ENCODE data around the gene FGF22. TPM values are rescaled to one million over a fixed set of nuclear protein-coding genes. Genes with fewer than 3 reads are reported as not detected.

Gene FGF22
- total and polyA plus RNA-seq, 7 donors = 0.14 to 0.42 (median 0.16) TPM; not detected in 2

DNA sequence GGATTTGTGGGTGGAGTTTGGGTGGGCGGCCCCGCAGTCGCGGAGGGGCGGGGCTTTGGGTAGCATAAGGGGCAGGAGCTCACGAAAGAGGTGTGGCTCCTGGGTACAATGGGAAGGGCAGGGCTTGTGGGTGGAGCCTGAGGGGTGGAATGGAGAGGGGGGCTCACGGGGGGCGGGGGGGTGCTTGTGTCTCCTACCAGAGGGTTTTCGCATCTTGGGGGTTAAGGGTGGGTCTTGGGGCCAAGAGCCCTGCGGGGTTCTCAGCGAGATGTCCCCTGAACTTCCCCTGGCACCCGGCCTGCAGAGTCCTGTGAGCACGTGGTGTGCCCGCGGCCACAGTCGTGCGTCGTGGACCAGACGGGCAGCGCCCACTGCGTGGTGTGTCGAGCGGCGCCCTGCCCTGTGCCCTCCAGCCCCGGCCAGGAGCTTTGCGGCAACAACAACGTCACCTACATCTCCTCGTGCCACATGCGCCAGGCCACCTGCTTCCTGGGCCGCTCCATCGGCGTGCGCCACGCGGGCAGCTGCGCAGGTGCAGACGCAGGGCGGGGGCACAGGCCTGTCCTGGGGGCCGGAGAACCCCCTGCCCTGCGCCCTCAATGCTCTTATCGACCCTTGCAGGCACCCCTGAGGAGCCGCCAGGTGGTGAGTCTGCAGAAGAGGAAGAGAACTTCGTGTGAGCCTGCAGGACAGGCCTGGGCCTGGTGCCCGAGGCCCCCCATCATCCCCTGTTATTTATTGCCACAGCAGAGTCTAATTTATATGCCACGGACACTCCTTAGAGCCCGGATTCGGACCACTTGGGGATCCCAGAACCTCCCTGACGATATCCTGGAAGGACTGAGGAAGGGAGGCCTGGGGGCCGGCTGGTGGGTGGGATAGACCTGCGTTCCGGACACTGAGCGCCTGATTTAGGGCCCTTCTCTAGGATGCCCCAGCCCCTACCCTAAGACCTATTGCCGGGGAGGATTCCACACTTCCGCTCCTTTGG, 41.6 kb downstream of the FGF22 start:
- WGBS, 3 donors = 60 to 72% (median 65%) methylated on average over 51 to 54 of the region's 54 CpGs
- H3K4me3 ChIP-seq = peak overlapping the region; percentile 82
- peaks cover 0 to 8% (median 7%) of the 10 kb centered on the region in 3 donors for H3K27me3 ChIP-seq (ENCODE audit: insufficient read depth in 3 of 3, low read length in 2 of 3)
- DNase-seq = peak in 1 of 2 donors; percentile 97
- H3K4me1 ChIP-seq = peaks cover 18% of the 10 kb centered on the region
- no peak for ATAC-seq
- H3K36me3 ChIP-seq (ENCODE audit: insufficient read depth in 1 of 2, low read depth in 1 of 2) = no peaks in the 10 kb centered on the region
- TF ChIP-seq, protein P1, sequence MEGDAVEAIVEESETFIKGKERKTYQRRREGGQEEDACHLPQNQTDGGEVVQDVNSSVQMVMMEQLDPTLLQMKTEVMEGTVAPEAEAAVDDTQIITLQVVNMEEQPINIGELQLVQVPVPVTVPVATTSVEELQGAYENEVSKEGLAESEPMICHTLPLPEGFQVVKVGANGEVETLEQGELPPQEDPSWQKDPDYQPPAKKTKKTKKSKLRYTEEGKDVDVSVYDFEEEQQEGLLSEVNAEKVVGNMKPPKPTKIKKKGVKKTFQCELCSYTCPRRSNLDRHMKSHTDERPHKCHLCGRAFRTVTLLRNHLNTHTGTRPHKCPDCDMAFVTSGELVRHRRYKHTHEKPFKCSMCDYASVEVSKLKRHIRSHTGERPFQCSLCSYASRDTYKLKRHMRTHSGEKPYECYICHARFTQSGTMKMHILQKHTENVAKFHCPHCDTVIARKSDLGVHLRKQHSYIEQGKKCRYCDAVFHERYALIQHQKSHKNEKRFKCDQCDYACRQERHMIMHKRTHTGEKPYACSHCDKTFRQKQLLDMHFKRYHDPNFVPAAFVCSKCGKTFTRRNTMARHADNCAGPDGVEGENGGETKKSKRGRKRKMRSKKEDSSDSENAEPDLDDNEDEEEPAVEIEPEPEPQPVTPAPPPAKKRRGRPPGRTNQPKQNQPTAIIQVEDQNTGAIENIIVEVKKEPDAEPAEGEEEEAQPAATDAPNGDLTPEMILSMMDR (IDR thresholded peaks at IDR 0.05) = no peak
- intact Hi-C loops (cut with DNase I) = no loop called here
- no peaks in the 10 kb centered on the region for H3K9me3 ChIP-seq
- peak overlapping the region; percentile 87 for H3K27ac ChIP-seq

DNA sequence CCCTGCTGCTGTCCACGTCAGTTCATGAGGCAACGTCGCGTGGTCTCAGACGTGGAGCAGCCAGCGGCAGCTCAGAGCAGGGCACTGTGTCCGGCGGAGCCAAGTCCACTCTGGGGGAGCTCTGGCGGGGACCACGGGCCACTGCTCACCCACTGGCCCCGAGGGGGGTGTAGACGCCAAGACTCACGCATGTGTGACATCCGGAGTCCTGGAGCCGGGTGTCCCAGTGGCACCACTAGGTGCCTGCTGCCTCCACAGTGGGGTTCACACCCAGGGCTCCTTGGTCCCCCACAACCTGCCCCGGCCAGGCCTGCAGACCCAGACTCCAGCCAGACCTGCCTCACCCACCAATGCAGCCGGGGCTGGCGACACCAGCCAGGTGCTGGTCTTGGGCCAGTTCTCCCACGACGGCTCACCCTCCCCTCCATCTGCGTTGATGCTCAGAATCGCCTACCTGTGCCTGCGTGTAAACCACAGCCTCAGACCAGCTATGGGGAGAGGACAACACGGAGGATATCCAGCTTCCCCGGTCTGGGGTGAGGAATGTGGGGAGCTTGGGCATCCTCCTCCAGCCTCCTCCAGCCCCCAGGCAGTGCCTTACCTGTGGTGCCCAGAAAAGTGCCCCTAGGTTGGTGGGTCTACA, 43.1 kb downstream of the FGF22 start:
- H3K27ac ChIP-seq = no peak overlapping the region
- peaks cover 0 to 5% (median 0%) of the 10 kb centered on the region in 3 donors for H3K27me3 ChIP-seq (ENCODE audit: insufficient read depth in 3 of 3, low read length in 2 of 3)
- no peaks in the 10 kb centered on the region for H3K9me3 ChIP-seq
- intact Hi-C loops (cut with DNase I) = no loop called here
- no peaks in the 10 kb centered on the region for H3K36me3 ChIP-seq (ENCODE audit: insufficient read depth in 1 of 2, low read depth in 1 of 2)
- DNase-seq = no peak
- ATAC-seq = no peak
- peaks cover 6% of the 10 kb centered on the region for H3K4me1 ChIP-seq
- 62 to 78% (median 64%) methylated on average over 25 of the region's 25 CpGs for WGBS, 3 donors
- no peak overlapping the region for H3K4me3 ChIP-seq
- TF ChIP-seq, protein P1 (IDR thresholded peaks at IDR 0.05) = no peak

DNA sequence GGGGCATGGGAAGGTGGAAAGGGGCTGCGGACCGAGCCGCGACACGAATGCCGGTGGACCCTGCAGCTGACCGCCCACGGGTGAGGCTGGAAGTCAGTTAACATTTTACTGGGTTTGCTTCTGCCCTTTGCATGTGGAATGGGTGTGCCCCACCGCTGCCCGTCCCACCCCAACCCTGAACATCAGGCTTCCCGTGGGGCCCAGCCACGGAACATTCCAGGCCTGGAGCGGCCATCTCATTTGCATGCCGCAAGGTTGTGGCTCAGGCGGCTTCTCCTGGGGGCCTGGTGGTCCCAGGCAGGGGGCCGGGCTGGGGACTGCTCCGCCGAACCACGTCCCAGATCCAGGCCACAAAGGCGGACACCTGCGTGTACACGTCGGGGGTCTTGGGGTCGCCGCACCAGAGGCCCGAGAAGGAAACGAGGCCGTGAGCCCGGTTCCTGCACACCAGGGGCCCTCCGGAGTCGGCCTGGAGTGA, 45.8 kb downstream of the FGF22 start:
- intact Hi-C loops (cut with DNase I) = no loop called here
- Histone ChIP-seq H3K4me3 (no peak overlapping the region), H3K36me3 (ENCODE audit: insufficient read depth in 1 of 2, low read depth in 1 of 2) (no peaks in the 10 kb centered on the region), H3K27ac (no peak overlapping the region), H3K9me3 (no peaks in the 10 kb centered on the region), H3K27me3 (ENCODE audit: insufficient read depth in 3 of 3, low read length in 2 of 3) (peaks cover 0 to 4% (median 0%) of the 10 kb centered on the region in 3 donors), H3K4me1 (no peaks in the 10 kb centered on the region)
- WGBS, 3 donors = 72 to 75% (median 72%) methylated on average over 22 to 31 of the region's 31 CpGs
- no peak for DNase-seq
- TF ChIP-seq, protein P1 (IDR thresholded peaks at IDR 0.05) = no peak
- ATAC-seq = no peak

DNA sequence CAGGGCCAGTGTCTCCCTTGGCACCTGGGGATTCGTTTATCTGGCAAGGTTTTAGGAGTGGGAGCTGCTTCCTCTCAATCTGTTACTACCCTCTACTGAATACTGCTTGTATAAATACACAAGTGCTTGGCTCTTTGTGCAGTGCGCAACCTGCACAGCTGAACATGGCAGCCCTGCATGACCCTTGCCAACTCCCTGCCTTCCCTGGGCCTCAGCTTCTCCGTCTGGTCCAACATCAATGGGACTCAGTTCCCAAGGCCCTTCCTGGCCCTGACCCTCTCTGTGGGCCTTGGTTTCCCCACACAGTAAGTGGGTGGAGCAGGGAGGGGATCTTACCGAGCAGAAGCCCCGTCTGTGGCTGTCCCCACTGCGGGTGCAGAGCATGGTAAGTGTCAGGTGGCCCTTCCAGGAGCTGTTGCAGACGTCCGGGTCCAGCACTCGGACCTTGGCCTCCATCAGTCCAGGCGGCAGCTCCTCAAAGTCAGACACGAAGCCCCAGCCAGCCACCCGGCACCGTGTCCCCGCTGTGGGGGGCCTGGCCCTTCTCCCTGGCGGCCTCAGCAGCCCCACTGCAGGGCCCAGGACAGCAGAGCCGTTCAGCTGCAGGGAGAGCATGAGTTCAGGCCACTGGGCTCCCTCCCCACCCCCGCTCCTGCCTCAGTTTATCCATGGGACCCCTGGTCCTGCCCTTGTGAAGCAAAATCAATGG, 47.1 kb downstream of the FGF22 start:
- H3K27ac ChIP-seq = no peak overlapping the region
- TF ChIP-seq, protein P1 (IDR thresholded peaks at IDR 0.05) = no peak
- H3K4me3 ChIP-seq = no peak overlapping the region
- no peaks in the 10 kb centered on the region for H3K4me1 ChIP-seq
- ATAC-seq = no peak
- intact Hi-C loops (cut with DNase I) = no loop called here
- no peak for DNase-seq
- no peaks in the 10 kb centered on the region for H3K9me3 ChIP-seq
- 61 to 68% (median 64%) methylated on average over 13 to 17 of the region's 17 CpGs for WGBS, 3 donors
- H3K27me3 ChIP-seq (ENCODE audit: insufficient read depth in 3 of 3, low read length in 2 of 3) = peaks cover 0 to 4% (median 0%) of the 10 kb centered on the region in 3 donors
- H3K36me3 ChIP-seq (ENCODE audit: insufficient read depth in 1 of 2, low read depth in 1 of 2) = no peaks in the 10 kb centered on the region

Data from psoas muscle (tissue), 8 donors.